HL-60 (cell line): Measurements from ENCODE around the gene HSD17B1.
"Not testable (repeated sequence)": the region's sequence is repeated elsewhere in the genome, so short reads cannot be mapped to it uniquely, and the experiment has no call there.

Experiments used
- DNase-seq, 2 experiments: peaks; one replicate each; pipeline ENCODE4 v3.0.0-alpha.2; 2010 to 2020; ENCODE audit warnings: low read depth in 1 of 2, low spot score in 1 of 2
- H3K27ac ChIP-seq: fragments of 250-450 bp; sonication (Bioruptor Pico); replicated peaks from 2 replicates; pipeline ENCODE4 v1.5.1; 2020; ENCODE audit warnings: mild to moderate bottlenecking, moderate library complexity
- H3K27me3 ChIP-seq: fragments of 250-450 bp; sonication (Bioruptor Pico); 2 replicates; pipeline ENCODE4 v1.5.1; 2021; ENCODE audit warnings: mild to moderate bottlenecking, moderate library complexity; ENCODE audit not compliant: insufficient read depth, poor library complexity, severe bottlenecking
- H3K4me3 ChIP-seq: replicated peaks from 2 replicates; pipeline ENCODE4 v1.5.1; 2011; ENCODE audit warnings: mild to moderate bottlenecking, control low read depth, low read length; ENCODE audit not compliant: insufficient read depth
- CTCF ChIP-seq: IDR thresholded peaks from one replicate; pipeline ENCODE4 v1.5.1; 2011; ENCODE audit warnings: low read length, control low read depth, inconsistent platforms; ENCODE audit not compliant: insufficient read depth
- GABPA ChIP-seq: IDR thresholded peaks from 2 replicates; pipeline ENCODE4 v1.6.1; 2012; ENCODE audit warnings: low read depth
- POLR2AphosphoS5 ChIP-seq: IDR thresholded peaks from 2 replicates; pipeline ENCODE4 v1.6.1; 2012; ENCODE audit warnings: low read depth
- REST ChIP-seq: IDR thresholded peaks from 2 replicates; pipeline ENCODE4 v1.6.1; 2012; ENCODE audit warnings: low read depth; ENCODE audit not compliant: insufficient replicate concordance
- SPI1 ChIP-seq: IDR thresholded peaks from 2 replicates; pipeline ENCODE4 v1.6.1; 2012; ENCODE audit warnings: low read depth, mild to moderate bottlenecking, borderline replicate concordance

The HSD17B1 gene

GRCh38 chr17:42544874-42545283 lies 7.8 kb upstream of the HSD17B1 start:
- DNase-seq, result no peak
- Histone ChIP-seq H3K27me3 (no peaks in the 10 kb centered on the region), H3K27ac (no peak overlapping the region), H3K4me3 (no peak overlapping the region)
- no peak for TF ChIP-seq POLR2AphosphoS5
- TF ChIP-seq GABPA, result no peak
- no peak for TF ChIP-seq REST
- no peak for TF ChIP-seq CTCF
- TF ChIP-seq SPI1, result no peak

- DNase-seq, H3K4me3 ChIP-seq, H3K27ac ChIP-seq, H3K27me3 ChIP-seq: not testable (repeated sequence)
Measured at GRCh38 chr17:42545755-42546505, 6.8 kb upstream of the HSD17B1 start.

GRCh38 chr17:42547001-42547461 lies 5.7 kb upstream of the HSD17B1 start:
- Histone ChIP-seq H3K4me3 (no peak overlapping the region), H3K27me3 (no peaks in the 10 kb centered on the region), H3K27ac (no peak overlapping the region)
- TF ChIP-seq POLR2AphosphoS5 (no peak), REST (no peak), SPI1 (no peak), CTCF (no peak), GABPA (no peak)
- DNase-seq, result no peak

- TF ChIP-seq SPI1, result no peak
- no peak for TF ChIP-seq REST
- no peak for TF ChIP-seq GABPA
- no peak overlapping the region for H3K4me3 ChIP-seq
- no peaks in the 10 kb centered on the region for H3K27me3 ChIP-seq
- H3K27ac ChIP-seq, result no peak overlapping the region
- no peak for DNase-seq
Measured at GRCh38 chr17:42547698-42548069, 5.0 kb upstream of the HSD17B1 start.
